SU-DHL-6 (cell line): ENCODE data around the gene BCKDK.

ENCODE experiments used
- H2AFZ ChIP-seq: fragments of 200-600 bp; sonication (generic); 2 replicates; pipeline ENCODE4 v1.6.1; 2014; ENCODE audit warnings: low read depth, mild to moderate bottlenecking, moderate library complexity, mixed read lengths, antibody characterized with exemption, low read length; ENCODE audit not compliant: severe bottlenecking
- H3F3A ChIP-seq: fragments of 200-600 bp; shearing (Covaris generic); 2 replicates; pipeline ENCODE4 v1.6.0; 2016; ENCODE audit warnings: antibody characterized with exemption, mild to moderate bottlenecking; ENCODE audit not compliant: insufficient read depth
- H3K27ac ChIP-seq: fragments of 200-600 bp; sonication (generic); 2 replicates; pipeline ENCODE4 v1.5.1; 2016; ENCODE audit warnings: low read depth, mild to moderate bottlenecking, low read length, moderate library complexity, mixed read lengths
- H3K27me3 ChIP-seq: fragments of 200-600 bp; sonication (generic), shearing (Covaris generic); 2 replicates; pipeline ENCODE4 v1.6.0; 2014; ENCODE audit warnings: mild to moderate bottlenecking, low read length
- H3K36me3 ChIP-seq: fragments of 200-600 bp; sonication (generic); 2 replicates; pipeline ENCODE4 v1.6.1; 2014; ENCODE audit warnings: mild to moderate bottlenecking, low read length, mixed read lengths
- H3K4me2 ChIP-seq: fragments of 300-600, 200-600 bp; shearing (Covaris generic), sonication (generic); 2 replicates; pipeline ENCODE4 v1.6.0; 2014; ENCODE audit warnings: low read length, low read depth, mild to moderate bottlenecking; ENCODE audit not compliant: poor library complexity, severe bottlenecking
- H3K4me3 ChIP-seq: fragments of 200-600 bp; sonication (generic); 2 replicates; pipeline ENCODE4 v1.5.1; 2014; ENCODE audit warnings: antibody characterized with exemption, low read length, mild to moderate bottlenecking, mixed read lengths; ENCODE audit not compliant: insufficient read depth, poor library complexity, severe bottlenecking
- H3K79me2 ChIP-seq: fragments of 200-600 bp; sonication (generic); 2 replicates; pipeline ENCODE4 v1.6.1; 2014; ENCODE audit warnings: mild to moderate bottlenecking, low read length, moderate library complexity; ENCODE audit not compliant: insufficient read depth
- H3K9ac ChIP-seq: fragments of 200-600 bp; sonication (generic); 2 replicates; pipeline ENCODE4 v1.7.0; 2014; ENCODE audit warnings: mild to moderate bottlenecking, low read length
- H3K9me2 ChIP-seq: fragments of 200-600 bp; sonication (generic); replicated peaks from 2 replicates; pipeline ENCODE4 v1.6.1; 2014; ENCODE audit warnings: low read length; ENCODE audit not compliant: insufficient read depth
- H3K9me3 ChIP-seq: fragments of 200-600 bp; sonication (generic); 2 replicates; pipeline ENCODE4 v1.6.1; 2014; ENCODE audit warnings: low read length, mixed read lengths; ENCODE audit not compliant: insufficient read depth
- H4K20me1 ChIP-seq: fragments of 200-600 bp; sonication (generic); 2 replicates; pipeline ENCODE4 v1.6.1; 2014; ENCODE audit warnings: low read depth, mild to moderate bottlenecking, antibody characterized with exemption, low read length, moderate library complexity, mixed read lengths
- EZH2phosphoT487 ChIP-seq: fragments of 200-600 bp; sonication (generic), shearing (Covaris generic); conservative IDR thresholded peaks from 2 replicates; pipeline ENCODE4 v1.6.1; 2018; ENCODE audit warnings: mild to moderate bottlenecking, antibody characterized with exemption, low read length, moderate library complexity, mixed read lengths
- TF ChIP-seq, protein P1 (sequence below): fragments of 200-600 bp; sonication (generic); IDR thresholded peaks from one replicate; pipeline ENCODE4 v1.5.1; 2017; ENCODE audit warnings: antibody characterized with exemption, mild to moderate bottlenecking, low read length, moderate library complexity; ENCODE audit not compliant: insufficient read depth, poor library complexity, severe bottlenecking

BCKDK gene

DNA sequence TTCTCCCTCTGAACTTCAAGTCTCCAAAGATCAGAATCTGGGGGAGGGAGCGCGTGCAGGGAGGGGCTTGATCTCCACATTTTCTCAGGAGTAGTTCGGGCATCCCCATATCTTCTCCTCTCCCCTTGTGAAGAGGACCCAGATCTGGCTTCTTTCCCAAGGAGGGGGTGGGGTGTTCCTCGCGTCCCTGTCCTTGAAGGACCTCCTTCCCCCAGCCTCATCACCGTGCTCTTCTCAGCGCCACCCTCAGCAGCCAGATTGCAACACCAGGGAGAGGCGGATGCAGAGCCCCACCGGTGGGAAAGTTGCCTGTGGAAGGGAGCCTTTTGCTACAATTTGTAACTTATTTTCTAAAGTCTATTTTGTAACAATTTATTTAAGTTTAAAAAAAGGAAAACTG lies 25.1 kb upstream of the BCKDK start:
- H3K4me3 ChIP-seq, result no peak overlapping the region
- no peaks in the 10 kb centered on the region for H3K36me3 ChIP-seq
- H3K9me2 ChIP-seq, result no peaks in the 10 kb centered on the region
- no peaks in the 10 kb centered on the region; the same call in 1 of the 2 replicates for H3K79me2 ChIP-seq
- no peaks in the 10 kb centered on the region for H3K9me3 ChIP-seq
- H4K20me1 ChIP-seq, result no peaks in the 10 kb centered on the region
- H3K9ac ChIP-seq, result no peak overlapping the region
- no peak overlapping the region for H2AFZ ChIP-seq
- H3K4me2 ChIP-seq, result no peak overlapping the region
- no peaks in the 10 kb centered on the region for H3F3A ChIP-seq
- TF ChIP-seq EZH2phosphoT487, result no peak
- TF ChIP-seq, protein P1, sequence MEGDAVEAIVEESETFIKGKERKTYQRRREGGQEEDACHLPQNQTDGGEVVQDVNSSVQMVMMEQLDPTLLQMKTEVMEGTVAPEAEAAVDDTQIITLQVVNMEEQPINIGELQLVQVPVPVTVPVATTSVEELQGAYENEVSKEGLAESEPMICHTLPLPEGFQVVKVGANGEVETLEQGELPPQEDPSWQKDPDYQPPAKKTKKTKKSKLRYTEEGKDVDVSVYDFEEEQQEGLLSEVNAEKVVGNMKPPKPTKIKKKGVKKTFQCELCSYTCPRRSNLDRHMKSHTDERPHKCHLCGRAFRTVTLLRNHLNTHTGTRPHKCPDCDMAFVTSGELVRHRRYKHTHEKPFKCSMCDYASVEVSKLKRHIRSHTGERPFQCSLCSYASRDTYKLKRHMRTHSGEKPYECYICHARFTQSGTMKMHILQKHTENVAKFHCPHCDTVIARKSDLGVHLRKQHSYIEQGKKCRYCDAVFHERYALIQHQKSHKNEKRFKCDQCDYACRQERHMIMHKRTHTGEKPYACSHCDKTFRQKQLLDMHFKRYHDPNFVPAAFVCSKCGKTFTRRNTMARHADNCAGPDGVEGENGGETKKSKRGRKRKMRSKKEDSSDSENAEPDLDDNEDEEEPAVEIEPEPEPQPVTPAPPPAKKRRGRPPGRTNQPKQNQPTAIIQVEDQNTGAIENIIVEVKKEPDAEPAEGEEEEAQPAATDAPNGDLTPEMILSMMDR, result no peak
- no peak overlapping the region for H3K27ac ChIP-seq
- no peaks in the 10 kb centered on the region for H3K27me3 ChIP-seq

DNA sequence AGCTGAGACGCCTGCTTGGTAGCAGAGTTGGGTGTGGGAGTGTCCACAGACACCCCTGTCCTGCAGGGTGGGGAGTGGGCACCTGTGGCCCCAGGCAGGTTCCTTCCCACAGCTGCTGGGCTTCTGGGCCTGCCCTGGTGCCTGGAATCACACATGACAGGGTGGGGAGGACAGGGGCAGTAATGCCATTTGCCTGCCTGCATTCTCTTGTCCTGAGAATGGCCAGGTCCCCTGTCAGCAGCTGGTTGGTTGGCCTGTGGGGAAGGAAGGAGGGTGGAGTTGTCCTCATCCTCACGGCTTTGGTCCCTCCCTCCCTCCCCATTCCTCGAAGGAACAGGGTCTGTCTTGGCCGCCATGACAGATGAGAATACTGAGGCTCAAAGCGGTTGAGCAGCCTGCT lies 24.6 kb upstream of the BCKDK start:
- Histone ChIP-seq H3K36me3 (no peaks in the 10 kb centered on the region), H2AFZ (no peak overlapping the region)
- no peak for TF ChIP-seq EZH2phosphoT487
- TF ChIP-seq, protein P1, result no peak

DNA sequence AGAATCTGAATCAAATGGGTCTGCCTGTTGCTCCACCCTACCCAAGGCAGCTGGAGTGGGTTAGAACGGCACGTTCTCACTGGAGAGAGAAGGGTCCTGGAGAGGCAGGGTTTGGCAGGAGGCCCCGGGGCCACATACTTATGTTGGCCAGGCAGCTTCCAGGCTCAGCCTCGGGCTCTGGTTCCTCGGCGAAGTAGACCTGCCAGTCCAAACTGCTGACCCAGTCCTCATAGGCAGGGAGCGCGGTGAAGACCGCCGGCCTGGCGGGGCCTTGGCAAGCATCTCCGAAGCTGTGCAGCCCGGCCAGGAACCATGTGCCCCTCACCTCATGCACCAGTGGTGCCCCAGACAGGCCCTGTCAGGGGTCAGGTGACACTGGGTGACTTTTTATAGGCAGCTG lies 24.2 kb upstream of the BCKDK start:
- H3K9me2 ChIP-seq, result no peaks in the 10 kb centered on the region
- no peak overlapping the region for H3K4me3 ChIP-seq
- no peak overlapping the region for H3K9ac ChIP-seq
- H3K79me2 ChIP-seq, result no peaks in the 10 kb centered on the region; the same call in 1 of the 2 replicates
- H3K4me2 ChIP-seq, result no peak overlapping the region
- H3F3A ChIP-seq, result no peaks in the 10 kb centered on the region
- no peak overlapping the region for H3K27ac ChIP-seq
- H3K9me3 ChIP-seq, result no peaks in the 10 kb centered on the region
- no peak overlapping the region for H2AFZ ChIP-seq
- no peaks in the 10 kb centered on the region for H3K36me3 ChIP-seq
- H4K20me1 ChIP-seq, result no peaks in the 10 kb centered on the region
- TF ChIP-seq EZH2phosphoT487, result no peak
- TF ChIP-seq, protein P1, result no peak
- H3K27me3 ChIP-seq, result no peaks in the 10 kb centered on the region

More for the DNA sequence above, 24.6 kb upstream of the BCKDK start:
- no peaks in the 10 kb centered on the region for H3K27me3 ChIP-seq
- H3K9me2 ChIP-seq, result no peaks in the 10 kb centered on the region
- no peaks in the 10 kb centered on the region for H3K9me3 ChIP-seq
- H3K79me2 ChIP-seq, result no peaks in the 10 kb centered on the region; the same call in 1 of the 2 replicates
- no peak overlapping the region for H3K4me2 ChIP-seq
- H3K4me3 ChIP-seq, result no peak overlapping the region
- no peaks in the 10 kb centered on the region for H3F3A ChIP-seq
- H4K20me1 ChIP-seq, result no peaks in the 10 kb centered on the region
- H3K9ac ChIP-seq, result no peak overlapping the region
- no peak overlapping the region for H3K27ac ChIP-seq
